ENCODE measurements around the gene SAP30BP.
"Not testable (repeated sequence)": the region's sequence is repeated elsewhere in the genome, so short reads cannot be mapped to it uniquely, and the experiment has no call there.

SAP30BP gene

GRCh38 chr17:75634376-75634740 is 32.8 kb upstream of the SAP30BP start:
- no peak for DNase-seq

DNA sequence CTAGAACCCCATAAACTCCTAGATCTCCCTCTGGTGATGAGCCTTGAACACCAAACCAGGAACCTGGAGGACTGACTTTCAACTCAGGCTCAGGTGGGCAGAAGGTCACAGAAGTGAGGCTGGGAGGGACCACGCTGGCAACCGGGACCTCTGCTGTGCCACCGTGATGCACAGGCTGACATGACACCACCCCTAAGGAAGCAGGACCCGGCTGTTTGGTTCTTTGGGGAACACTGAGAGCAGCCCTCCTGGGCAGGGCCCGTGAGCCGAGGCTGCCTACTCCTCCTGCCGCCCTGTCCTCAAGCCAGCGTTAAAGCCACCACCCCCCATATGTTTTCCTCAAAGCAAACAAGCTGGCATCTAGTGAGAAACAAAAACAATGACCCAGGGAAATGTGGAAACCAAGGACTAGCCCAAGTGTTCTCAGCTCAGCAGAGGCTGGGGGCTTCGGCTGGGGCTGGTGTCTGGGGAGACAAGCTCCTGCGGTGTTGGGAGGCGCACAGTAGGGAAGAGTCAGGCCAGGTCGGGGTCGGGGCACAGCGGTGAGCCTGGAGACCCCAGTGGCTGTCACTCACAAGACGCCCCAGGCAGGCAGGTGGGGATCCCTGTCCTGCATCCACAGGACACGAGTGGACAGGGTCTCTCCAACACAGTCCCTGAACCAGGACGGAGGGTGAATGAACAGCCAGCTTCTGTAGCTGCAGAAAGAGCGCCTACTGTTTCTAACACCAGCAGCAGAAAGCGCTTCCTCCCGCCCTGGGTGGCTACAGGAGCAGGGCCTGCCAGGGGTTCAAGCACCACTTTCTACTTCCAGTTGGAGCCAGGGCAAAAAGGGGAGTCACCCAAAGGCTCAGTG is 32.2 kb upstream of the SAP30BP start:
- no peak for DNase-seq

GRCh38 chr17:75635610-75636202 is 31.4 kb upstream of the SAP30BP start:
- no peak for DNase-seq

DNA sequence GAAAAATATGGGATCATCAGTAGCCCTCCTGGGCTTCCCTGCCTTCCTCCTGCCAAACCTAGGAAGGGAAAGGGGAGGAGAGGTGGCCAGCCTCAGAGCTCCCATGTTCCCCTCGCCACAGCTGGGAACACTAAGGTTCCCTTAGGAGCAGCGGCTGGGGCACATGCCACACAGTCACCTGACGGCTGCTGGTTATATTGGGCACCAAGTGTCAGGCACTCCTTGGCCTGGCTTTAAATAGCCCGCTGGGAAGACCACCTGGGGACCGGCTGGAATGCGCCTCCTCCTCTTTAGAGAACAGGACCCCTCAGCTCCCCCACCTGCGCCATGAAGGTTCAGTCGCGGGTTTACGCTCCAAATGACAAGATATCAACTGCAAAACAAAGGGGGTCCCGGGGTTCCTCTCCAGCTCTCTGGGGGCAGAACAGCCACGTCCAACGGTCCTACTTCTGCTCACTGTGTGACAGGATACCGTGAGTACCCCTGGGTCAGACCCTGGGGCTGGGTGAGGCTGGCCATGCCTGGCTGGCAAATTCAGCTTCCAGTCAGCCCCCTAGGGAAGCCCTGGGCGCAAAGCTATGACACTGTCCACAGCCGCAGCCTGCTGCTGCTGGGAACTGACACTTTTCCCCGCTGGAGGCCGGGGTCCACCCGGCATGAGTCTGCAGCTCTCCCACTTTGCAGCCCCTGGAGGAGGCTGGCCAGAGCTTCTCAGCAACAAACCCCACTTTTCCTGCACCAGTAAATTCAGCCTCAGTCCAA is 30.6 kb upstream of the SAP30BP start:
- DNase-seq: no peak

DNA sequence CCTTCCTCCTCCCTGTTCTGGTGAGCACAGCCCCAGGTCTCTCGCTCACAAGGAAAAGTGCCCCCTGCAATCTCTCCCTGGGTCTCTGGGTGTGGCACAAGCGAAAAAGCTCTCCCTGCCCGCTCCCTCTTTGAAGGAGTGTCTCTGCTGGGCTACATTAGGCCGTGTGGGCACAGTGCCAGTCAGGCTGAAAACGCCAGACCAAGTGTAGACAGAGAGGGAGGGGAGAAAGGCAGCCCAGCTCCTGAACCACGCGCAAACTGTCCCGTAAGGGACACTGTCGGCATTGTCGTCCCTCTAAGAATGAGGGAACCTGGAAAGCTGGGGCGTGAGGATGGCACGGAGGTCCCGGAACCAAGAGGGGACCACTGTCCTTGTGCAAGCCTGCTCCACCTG is 30.0 kb upstream of the SAP30BP start:
- no peak for DNase-seq

DNA sequence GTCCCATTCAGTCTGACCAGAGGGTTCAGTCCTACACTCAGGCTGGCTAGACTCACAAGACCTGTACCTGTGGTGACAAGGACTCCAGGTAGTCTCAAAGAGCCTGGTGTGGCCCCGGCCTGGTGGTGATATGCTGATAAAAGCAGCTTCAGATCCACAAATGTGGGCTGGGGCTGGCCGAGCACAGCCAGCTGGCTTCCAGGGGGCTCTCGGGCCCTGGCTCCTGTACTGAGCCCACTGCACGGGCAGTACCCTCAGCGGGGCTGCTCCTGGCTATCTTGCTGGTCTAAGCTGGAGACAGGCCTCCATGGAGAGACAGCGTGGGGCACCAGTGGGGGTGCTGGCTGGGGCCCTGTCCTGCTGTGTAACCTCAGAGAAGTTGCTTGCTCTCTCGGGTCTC is 29.6 kb upstream of the SAP30BP start:
- DNase-seq: no peak

DNA sequence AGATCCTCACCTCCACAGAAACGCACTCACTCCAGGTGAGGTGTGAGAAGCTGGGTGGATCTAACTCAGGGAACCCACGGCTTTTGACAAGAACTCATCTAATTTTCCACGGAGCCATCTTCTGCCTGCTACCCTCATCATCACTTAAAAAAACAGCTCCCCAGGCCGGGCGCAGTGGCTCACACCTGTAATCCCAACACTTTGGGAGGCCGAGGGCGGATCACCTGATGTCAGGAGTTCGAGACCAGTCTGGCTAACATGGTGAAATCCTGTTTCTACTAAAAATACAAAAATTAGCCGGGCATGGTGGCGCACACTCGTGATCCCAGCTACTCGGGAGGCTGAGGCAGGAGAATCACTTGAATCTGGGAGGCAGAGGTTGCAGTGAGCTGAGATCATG is 29.1 kb upstream of the SAP30BP start:
- DNase-seq: not testable (repeated sequence)

GRCh38 chr17:75638893-75639292 is 28.2 kb upstream of the SAP30BP start:
- DNase-seq: no peak

GRCh38 chr17:75639327-75639726 is 27.8 kb upstream of the SAP30BP start:
- no peak for DNase-seq

DNA sequence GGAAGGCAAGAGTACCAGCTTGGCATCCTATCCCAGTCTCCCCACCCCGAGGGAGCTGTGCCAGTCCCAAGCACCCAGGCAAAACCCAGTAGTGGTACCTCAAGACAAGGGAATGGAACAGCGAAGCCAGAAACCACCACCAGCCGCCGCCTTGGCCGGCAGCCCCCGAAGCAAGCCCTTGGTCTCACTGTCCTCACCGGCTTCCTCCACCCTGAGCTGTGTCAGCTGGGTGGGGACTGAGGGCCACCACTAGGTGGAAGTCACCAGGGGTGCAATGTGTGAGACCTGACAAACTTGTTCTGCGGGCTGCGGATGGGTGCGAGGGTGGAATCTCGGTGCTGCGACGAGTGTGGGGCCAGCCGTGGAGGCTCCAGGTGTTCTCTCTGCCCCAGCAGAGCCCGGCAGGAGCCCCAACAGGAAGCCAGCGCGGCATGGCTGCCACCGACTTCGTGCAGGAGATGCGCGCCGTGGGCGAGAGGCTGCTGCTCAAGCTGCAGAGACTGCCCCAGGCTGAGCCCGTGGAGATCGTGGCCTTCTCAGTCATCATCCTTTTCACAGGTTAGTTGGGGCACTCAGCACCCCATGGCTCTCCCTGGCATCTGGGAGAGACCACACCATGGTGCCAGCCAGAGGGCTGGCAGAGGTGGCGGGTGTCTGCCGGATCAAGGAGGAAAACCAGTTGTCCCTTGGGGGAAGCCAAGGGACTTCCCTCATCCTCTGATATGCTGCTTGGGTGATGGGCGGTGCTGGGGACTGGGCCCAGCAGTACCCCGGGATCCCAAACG is 27.2 kb upstream of the SAP30BP start:
- DNase-seq: no peak

DNA sequence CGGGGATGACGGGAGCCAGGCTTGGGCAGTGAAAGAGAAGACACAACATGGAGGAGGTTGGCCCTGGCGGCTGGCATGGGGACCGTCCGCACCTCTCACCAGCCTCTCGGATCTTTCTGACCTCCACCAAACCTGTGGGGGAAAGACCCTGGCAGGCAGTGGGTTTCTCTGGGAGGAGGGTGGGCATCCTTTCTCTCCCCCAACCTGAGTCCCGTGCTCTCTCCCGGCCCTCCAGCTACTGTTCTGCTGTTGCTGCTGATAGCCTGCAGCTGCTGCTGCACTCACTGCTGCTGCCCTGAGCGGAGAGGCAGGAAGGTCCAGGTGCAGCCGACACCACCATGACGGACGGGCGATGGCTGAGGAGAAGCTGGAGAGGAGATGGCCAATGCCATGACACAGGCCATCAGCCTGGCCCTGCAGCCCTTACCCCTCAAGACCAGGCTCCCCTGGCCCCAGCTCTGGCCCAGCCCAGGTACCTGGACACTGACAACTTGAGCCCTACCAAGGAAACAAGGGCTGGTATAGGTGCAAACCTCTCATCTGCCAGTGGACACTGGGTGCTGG is 26.5 kb upstream of the SAP30BP start:
- no peak for DNase-seq

DNA sequence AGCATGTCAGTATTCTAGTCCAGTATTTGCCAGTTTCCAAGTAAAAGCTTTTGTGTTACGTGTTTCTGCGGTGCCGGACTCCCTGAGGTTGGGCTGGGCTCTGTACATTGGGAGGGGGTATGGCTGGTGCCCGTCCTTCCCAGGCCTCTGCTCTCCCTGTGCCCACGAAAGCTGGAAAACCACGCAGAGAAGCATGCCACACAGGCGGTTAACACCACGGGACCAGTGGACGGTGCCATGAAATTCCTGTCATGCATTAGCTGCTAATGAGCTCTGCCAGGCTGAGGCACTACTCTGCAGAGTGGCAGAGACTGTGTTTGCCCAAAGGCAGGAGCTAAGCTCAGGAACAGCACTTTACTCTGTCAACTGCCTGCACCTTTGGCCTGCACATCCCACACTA is 25.8 kb upstream of the SAP30BP start:
- no peak for DNase-seq

DNA sequence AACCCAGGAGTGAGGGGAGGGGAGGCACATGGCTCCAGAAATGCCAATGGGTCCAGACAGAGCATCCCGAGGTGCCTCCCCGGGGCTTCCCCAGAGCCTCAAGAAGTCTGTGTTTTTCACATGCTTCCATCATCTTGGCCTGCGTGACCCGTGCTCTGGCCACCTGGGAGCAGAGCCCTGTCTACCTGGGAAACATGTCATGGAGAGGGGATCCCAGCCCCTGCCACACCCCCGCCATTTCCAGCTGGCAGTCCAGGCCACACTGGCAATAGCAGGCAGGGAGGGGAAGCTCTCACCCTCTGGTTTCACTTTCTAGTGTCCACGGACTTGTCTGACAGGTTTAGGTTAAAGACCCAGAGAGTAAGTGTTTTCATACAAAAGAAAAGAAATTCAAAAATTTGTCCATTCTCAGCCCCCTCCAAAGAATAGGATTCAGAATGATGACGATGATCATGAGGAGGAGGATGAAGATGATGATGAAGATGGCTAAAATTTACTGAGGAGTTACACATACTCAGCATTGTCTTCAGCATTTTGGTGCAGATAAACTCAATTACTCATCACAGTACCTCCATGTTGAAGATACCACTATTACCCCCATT is 24.9 kb upstream of the SAP30BP start:
- no peak for DNase-seq

DNA sequence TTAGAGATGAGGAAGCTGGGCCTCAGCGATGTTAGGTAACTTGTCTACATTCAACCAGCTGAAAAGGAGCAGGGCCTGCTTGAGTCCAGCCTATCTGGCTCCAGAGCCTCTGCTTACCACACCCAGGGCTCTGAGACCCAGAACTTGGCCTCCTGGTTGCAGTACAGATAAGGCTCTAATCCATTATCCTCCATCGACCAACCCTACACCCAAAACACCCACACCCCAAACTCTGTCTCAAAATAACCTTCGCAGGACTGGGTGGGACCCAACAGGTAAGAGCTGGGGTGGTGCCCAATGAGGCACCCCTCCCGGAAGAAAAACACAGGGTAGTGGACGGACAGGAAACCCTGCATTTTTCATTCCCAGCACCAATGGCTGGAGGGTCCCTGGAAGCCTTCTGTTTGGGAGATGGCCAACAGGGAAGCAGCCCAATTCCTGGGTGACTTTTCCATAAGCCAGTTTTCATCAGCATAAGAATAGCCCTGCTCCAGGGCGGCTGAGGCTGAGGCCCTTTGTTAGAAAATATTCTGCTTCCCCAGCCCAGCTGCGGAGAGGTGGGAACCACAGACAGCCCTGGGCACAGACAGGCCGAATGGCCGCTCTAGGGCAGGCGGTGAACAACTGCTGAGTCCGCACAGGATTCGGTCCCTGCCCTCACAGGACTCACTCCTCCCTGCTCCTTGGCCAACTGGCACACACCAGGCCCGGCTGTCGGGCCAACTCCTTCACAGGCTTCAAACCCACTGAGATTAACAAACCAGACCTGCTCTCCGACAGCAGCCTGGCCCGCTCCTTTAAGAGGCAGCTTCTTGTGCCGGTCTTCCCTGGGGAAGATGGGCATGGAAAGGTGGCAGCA is 24.1 kb upstream of the SAP30BP start:
- DNase-seq: no peak

- DNase-seq: no peak
Observed at GRCh38 chr17:75643643-75644017, 23.5 kb upstream of the SAP30BP start.

GRCh38 chr17:75645501-75645888 is 21.6 kb upstream of the SAP30BP start:
- no peak for DNase-seq

GRCh38 chr17:75645889-75646637 is 21.1 kb upstream of the SAP30BP start:
- no peak for DNase-seq

GRCh38 chr17:75646638-75646992 is 20.5 kb upstream of the SAP30BP start:
- DNase-seq: no peak

GRCh38 chr17:75647061-75647460 is 20.1 kb upstream of the SAP30BP start:
- no peak for DNase-seq

DNA sequence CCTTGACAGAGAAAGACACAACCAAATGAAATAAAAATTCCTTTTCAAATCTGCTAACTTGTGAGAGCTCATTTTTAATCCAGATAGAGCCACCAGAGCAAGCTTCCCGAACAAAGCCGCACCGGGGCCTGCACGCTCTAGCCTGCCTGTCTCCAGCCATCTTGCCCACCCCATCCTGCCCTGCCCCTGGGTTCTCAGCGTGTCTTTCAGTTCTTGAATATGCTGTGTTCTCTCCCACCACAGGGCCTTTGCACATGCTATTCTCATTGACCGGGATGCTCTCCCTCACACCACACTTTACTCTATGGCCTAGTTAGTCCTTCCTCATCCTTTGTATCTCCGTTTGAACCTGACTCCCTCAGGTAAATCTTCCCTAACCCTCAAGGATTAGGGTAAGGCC is 19.2 kb upstream of the SAP30BP start:
- DNase-seq: no peak

- no peak for DNase-seq
Observed at GRCh38 chr17:75649687-75650086, 17.5 kb upstream of the SAP30BP start.
